Stomach (tissue), 9 donors: Measurements from ENCODE around the gene SMPD2. TPM values are rescaled to one million over a fixed set of nuclear protein-coding genes. Genes with fewer than 3 reads are reported as not detected.
"Not testable (repeated sequence)": the region's sequence is repeated elsewhere in the genome, so short reads cannot be mapped to it uniquely, and the experiment has no call there.

ENCODE experiments used
- DNase-seq, 2 donors: peaks; one replicate each; pipeline versions ENCODE4 v3.0.0 to v3.0.0-alpha.2; 2013 to 2019
- H3K27ac ChIP-seq, 5 donors: fragments of 200-600 bp in 4 of 5; sonication (generic) in 4 of 5; one replicate each; pipeline ENCODE4 v1.5.1; 2013 to 2019; ENCODE audit warnings: mild to moderate bottlenecking in 1 of 5, moderate library complexity in 1 of 5
- H3K27me3 ChIP-seq, 3 donors: fragments of 200-600 bp; sonication (generic); one replicate each; pipeline ENCODE4 v1.5.1; 2017 to 2019; ENCODE audit warnings: mixed run types in 1 of 3
- H3K36me3 ChIP-seq, 4 donors: fragments of 200-600 bp; sonication (generic); 1 replicate in 3 of 4; 2 replicates in 1 of 4; pipeline ENCODE4 v1.5.1; 2016 to 2019
- H3K4me1 ChIP-seq, 4 donors: fragments of 200-600 bp; sonication (generic); one replicate each; pipeline ENCODE4 v1.5.1; 2016 to 2019
- H3K4me3 ChIP-seq, 4 donors: fragments of 200-600 bp; sonication (generic) in 3 of 4; one replicate each; pipeline ENCODE4 v1.5.1; 2016 to 2019; ENCODE audit warnings: mild to moderate bottlenecking in 1 of 4
- H3K9me3 ChIP-seq, 4 donors: fragments of 200-600 bp; sonication (generic); one replicate each; pipeline ENCODE4 v1.5.1; 2016 to 2019
- CTCF ChIP-seq, 7 experiments: fragments of 450-650 bp in 4 of 7; fragments of 200-600 bp in 3 of 7; sonication (generic) in 3 of 7; IDR thresholded peaks; one replicate each; pipeline ENCODE4 v1.5.1; 2016 to 2019; ENCODE audit warnings: antibody characterized with exemption in 7 of 7, control low read depth in 2 of 7, mild to moderate bottlenecking in 1 of 7
- EP300 ChIP-seq: sonication (generic); formaldehyde crosslinking; IDR thresholded peaks from one replicate; pipeline ENCODE4 v1.6.1; 2017; ENCODE audit warnings: antibody characterized with exemption
- POLR2A ChIP-seq, 4 donors: fragments of 450-650 bp; IDR thresholded peaks; one replicate each; pipeline ENCODE4 v1.6.1; 2016; ENCODE audit warnings: antibody characterized with exemption in 4 of 4, control low read depth in 2 of 4, mild to moderate bottlenecking in 1 of 4, moderate library complexity in 1 of 4
- POLR2AphosphoS5 ChIP-seq, 3 donors: sonication (generic); formaldehyde crosslinking; IDR thresholded peaks; one replicate each; pipeline ENCODE4 v1.6.1; 2016; ENCODE audit warnings: antibody characterized with exemption in 3 of 3
- WGBS, 5 donors: extraction: QIAGEN DNeasy Blood & Tissue Kit in 3 of 5; methylation state at CpG; one replicate each; pipeline versions ENCODE4 v1.1.5 to v1.1.7; 2013 to 2018; 5-methylcytosine and 5-hydroxymethylcytosine counted together
- intact Hi-C: fragments of 100-400 bp; cut with DNase I; formaldehyde crosslinking; loops from one replicate; pipeline ENCODE4 v1.15.1; 2023; ENCODE audit warnings: low total_unique reads
- polyA plus RNA-seq, 3 donors: library from polyadenylated mRNA; stranded (reverse); fragments of 200-250 nt; gene quantifications; one replicate each; pipeline ENCODE4 v1.2.3, GENCODE V29; 2013
- total RNA-seq, 5 donors: library from RNA; depleted of rRNA; stranded (reverse); fragments of >200 nt; gene quantifications; one replicate each; pipeline versions ENCODE4 v1.1.0 to v1.2.3, GENCODE V29; 2014 to 2016
- donor health status: healthy with polysubstance abuse.
- donor health status: Bipolar disorder and iron deficiency.
- donor health status: healthy.

Gene SMPD2
- total and polyA plus RNA-seq, 8 donors, result 10.7 to 80.5 (median 17.4) TPM

DNA sequence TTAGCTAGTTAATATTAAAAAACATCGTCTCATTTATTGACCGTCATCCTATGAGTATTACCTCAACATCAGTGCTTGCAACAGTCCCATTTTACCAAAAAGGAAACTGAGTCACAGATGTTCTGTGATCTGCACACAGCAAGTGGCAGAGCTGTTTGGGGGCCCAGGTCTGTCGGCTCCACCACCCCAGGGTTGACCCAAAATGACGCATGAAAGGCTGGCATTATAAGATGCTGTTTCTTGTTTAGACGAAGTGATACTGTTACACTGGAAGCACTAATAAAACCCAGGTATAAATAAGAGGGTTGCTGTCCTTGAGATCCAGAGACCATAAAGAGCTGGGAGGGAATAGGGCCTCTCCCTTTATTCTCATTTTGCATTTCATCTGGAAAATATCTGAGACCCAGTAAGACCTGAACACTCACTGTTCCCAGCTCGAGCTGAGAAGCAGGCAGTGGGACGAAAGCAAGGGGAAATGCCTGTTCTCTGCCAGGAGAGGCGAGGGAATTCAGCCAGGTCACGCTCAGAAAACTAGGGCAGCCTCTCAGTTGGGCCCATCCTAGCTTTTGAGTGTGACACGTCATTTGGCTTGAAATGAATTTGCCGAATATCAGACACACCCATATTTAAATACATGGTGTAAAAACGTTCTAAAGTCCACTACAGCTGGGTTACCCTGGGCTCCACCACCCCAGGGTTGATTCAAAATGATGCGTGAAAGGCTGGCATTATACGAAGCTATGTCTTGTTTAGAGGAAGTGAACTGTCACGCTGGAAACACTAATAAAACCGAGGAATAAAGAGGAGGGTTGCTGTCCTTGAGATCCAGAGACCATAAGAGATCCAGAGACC, 16.4 kb downstream of the SMPD2 start:
- H3K4me1 ChIP-seq, result peaks cover 37 to 76% (median 41%) of the 10 kb centered on the region in 4 donors
- H3K9me3 ChIP-seq, result no peaks in the 10 kb centered on the region
- no peak for TF ChIP-seq CTCF (IDR thresholded peaks at IDR 0.05)
- no peak for TF ChIP-seq POLR2A (IDR thresholded peaks at IDR 0.05)
- peak in 2 of 3 donors; percentile 80 to 87 for TF ChIP-seq POLR2AphosphoS5 (IDR thresholded peaks at IDR 0.05)
- TF ChIP-seq EP300, result no peak
- 25 to 43% (median 38%) methylated on average over 16 of the region's 16 CpGs for WGBS, 5 donors
- H3K4me3 ChIP-seq, result peak overlapping the region; percentile 65 to 71 (median 66)
- intact Hi-C loops, result no loop called here
- peak overlapping the region; percentile 85 to 92 (median 88) for H3K27ac ChIP-seq
- H3K27me3 ChIP-seq, result no peaks in the 10 kb centered on the region
- H3K36me3 ChIP-seq, result peaks cover 2 to 21% (median 18%) of the 10 kb centered on the region in 4 donors
- peak; percentile 70 to 78 for DNase-seq

DNA sequence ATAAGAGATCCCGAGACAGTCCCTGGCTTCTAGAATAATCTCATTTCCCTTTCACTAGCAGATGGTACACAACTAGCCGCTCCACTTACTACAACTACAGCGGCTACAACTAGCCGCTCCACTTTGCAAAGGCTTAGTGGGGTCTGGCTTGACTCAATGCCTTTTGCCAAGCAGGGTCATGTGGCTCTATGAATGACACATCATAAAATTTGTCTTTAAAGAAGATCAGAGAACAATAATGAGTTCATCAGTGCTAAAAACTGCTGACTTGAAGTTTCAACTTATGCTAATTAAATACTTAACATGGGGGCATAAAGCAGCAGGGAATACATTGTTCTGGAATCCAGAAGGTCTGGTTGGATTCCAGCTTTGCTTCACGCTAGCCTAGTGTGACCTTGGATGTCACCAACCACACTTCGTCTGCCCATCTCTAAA, 17.1 kb downstream of the SMPD2 start:
- Histone ChIP-seq H3K4me1 (peaks cover 37 to 76% (median 41%) of the 10 kb centered on the region in 4 donors), H3K27ac (peak overlapping the region; percentile 85 to 92 (median 88)), H3K36me3 (peaks cover 1 to 22% (median 18%) of the 10 kb centered on the region in 4 donors), H3K9me3 (no peaks in the 10 kb centered on the region), H3K27me3 (no peaks in the 10 kb centered on the region), H3K4me3 (peak overlapping the region in 1 of 4 donors; percentile 65)
- no peak for TF ChIP-seq POLR2A (IDR thresholded peaks at IDR 0.05)
- no peak for TF ChIP-seq CTCF (IDR thresholded peaks at IDR 0.05)
- TF ChIP-seq POLR2AphosphoS5 (IDR thresholded peaks at IDR 0.05), result no peak
- TF ChIP-seq EP300, result no peak
- intact Hi-C loops, result no loop called here
- no peak for DNase-seq
- WGBS, 5 donors, result 65 to 81% (median 75%) methylated on average over 6 of the region's 6 CpGs

DNA sequence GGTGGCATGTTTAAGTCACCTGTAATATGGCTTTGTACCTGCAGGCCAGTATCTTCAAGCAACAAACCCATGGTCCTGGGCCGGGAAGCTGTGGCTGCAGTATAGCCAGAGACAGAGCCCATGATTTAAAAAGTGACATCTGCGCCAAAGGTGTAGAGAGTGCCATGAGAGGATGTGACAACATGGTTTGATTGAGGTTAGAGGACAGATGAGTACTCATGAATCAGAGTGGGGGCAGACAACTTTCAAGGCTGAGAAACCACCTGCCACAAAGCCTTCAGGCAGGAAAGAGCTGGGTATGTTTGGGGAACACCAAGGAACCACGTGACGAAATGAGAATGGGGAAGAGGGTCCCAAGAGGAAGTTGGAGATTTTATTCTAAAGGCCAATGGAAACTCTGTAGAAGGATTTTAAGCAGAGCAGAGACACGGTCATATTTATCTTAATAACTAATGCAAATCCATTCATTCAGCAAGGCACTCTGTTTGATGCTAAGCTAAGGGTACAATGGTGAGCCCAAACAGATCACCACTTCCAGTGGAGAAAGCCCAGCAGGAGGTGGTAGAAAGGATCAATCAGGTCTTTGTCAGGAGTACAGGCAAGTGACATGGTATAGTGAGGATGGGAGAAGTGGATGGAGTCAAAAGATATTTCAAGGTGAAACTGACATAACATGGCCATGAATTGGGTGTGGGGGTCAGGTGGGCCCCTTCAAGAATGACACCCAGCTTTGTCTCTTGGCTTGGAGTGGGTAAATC, 18.4 kb downstream of the SMPD2 start:
- Histone ChIP-seq H3K27ac (peak overlapping the region in 3 of 5 donors; percentile 23 to 89 (median 88)), H3K4me1 (peaks cover 37 to 62% (median 37%) of the 10 kb centered on the region in 4 donors), H3K27me3 (no peaks in the 10 kb centered on the region), H3K4me3 (no peak overlapping the region), H3K36me3 (peaks cover 4 to 26% (median 16%) of the 10 kb centered on the region in 4 donors), H3K9me3 (no peaks in the 10 kb centered on the region)
- no peak for TF ChIP-seq EP300
- no peak for TF ChIP-seq POLR2A (IDR thresholded peaks at IDR 0.05)
- no peak for TF ChIP-seq CTCF (IDR thresholded peaks at IDR 0.05)
- TF ChIP-seq POLR2AphosphoS5 (IDR thresholded peaks at IDR 0.05), result no peak
- intact Hi-C loops, result no loop called here
- WGBS, 5 donors, result 69 to 79% (median 77%) methylated on average over 5 of the region's 5 CpGs
- DNase-seq, result peak in 1 of 2 donors; percentile 41

DNA sequence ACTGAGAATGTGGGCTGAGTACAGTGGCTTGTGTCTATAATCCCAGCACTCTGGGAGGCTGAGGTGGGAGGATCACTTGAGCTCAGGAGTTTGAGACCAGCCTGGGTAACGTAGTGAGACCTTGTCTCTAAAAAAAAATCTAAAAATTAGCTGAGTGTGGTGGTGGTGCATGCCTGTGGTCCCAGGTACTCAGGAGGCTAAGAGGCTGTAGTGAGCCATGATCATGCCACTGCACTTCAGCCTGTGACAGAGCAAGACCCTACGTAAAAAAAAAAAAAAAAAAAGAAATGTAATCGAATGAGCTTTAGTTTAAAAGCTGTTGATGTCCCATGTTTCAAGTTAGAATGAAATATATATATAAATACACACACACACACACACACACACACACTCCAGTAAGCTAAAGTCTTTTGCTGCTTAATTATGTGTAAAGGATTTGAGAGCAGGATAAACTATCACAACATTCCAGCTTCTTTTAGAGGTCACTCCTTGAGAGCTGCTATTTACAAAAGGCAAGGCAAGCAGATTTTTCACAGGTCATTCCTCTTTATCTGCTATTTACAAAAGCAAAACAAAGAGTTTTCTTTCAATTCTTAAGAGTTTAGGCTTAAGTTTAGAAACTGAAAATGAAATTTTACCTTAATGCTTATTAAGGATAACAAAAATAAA, 19.8 kb downstream of the SMPD2 start:
- intact Hi-C loops, result no loop called here
- Histone ChIP-seq H3K27ac (peak overlapping the region; percentile 13 to 88 (median 33)), H3K9me3 (no peaks in the 10 kb centered on the region), H3K4me1 (peaks cover 25 to 51% (median 26%) of the 10 kb centered on the region in 4 donors), H3K36me3 (peaks cover 9 to 34% (median 24%) of the 10 kb centered on the region in 4 donors), H3K27me3 (no peaks in the 10 kb centered on the region), H3K4me3 (no peak overlapping the region)
- 55 to 70% (median 64%) methylated on average over 3 of the region's 3 CpGs for WGBS, 5 donors
- peak in 1 of 2 donors; percentile 55 for DNase-seq
- no peak for TF ChIP-seq POLR2A (IDR thresholded peaks at IDR 0.05)
- TF ChIP-seq EP300, result no peak

GRCh38 chr6:109461205-109461604, 20.7 kb downstream of the SMPD2 start:
- intact Hi-C loops, H3K27me3 ChIP-seq, H3K9me3 ChIP-seq, DNase-seq, H3K4me3 ChIP-seq: not testable (repeated sequence)
- H3K36me3 ChIP-seq, result peaks cover 17 to 43% (median 33%) of the 10 kb centered on the region in 4 donors
- peaks cover 30 to 57% (median 32%) of the 10 kb centered on the region in 4 donors for H3K4me1 ChIP-seq
- H3K27ac ChIP-seq, result peak overlapping the region in 4 of 5 donors; percentile 12 to 88 (median 32)
- WGBS, 5 donors, result 94 to 100% (median 96%) methylated on average over 1 of the region's 1 CpG
